A549 (cell line): Measurements from ENCODE around the gene SPAG5. TPM values are rescaled to one million over a fixed set of nuclear protein-coding genes. Genes with fewer than 3 reads are reported as not detected.
A peak's percentile ranks its signal among the peaks of the same experiment; 100 is the strongest.

ENCODE experiments used
- ATAC-seq, 2 experiments: fragments of 200-7000 bp in 1 of 2; fragments of >200 bp in 1 of 2; cut with Nextera tagmentation in 1 of 2; cut with Tn5 transposase in 1 of 2; 3 replicates each; pipeline versions ENCODE4 v1.8.0 to v1.9.1; 2018 to 2020; ENCODE audit warnings: mild to moderate bottlenecking in 1 of 2, moderate library complexity in 1 of 2
- CTCF ChIA-PET: fragments of 300-600 bp; sonication (Branson Sonifier 250); formaldehyde crosslinking; extraction: SDS; loops from one replicate; lab custom pipeline; 2021; ENCODE audit warnings: antibody characterized with exemption, inconsistent platforms; lab: Yijun Ruan, JAX
- POLR2A ChIA-PET: fragments of 350-600 bp; formaldehyde crosslinking; extraction: SDS; loops from one replicate; lab custom pipeline; 2021; ENCODE audit warnings: antibody characterized with exemption, inconsistent platforms; lab: Yijun Ruan, JAX
- DNase-seq, 2 experiments: peaks; one replicate each; pipeline versions ENCODE4 v3.0.0 to v3.0.0-alpha.2; 2011 to 2016; ENCODE audit warnings: low read depth in 1 of 2, low spot score in 1 of 2
- FAIRE-seq: peaks from 2 replicates; lab custom pipeline; 2011; peaks lifted over from hg19 to GRCh38; lab: Jason Lieb, UNC
- H3K27ac ChIP-seq, 2 experiments: fragments of >200 bp; sonication (Bioruptor Twin); formaldehyde crosslinking; 3 replicates each; pipeline ENCODE4 v1.5.1; 2016 to 2017
- H3K4me1 ChIP-seq: fragments of >200 bp; sonication (Bioruptor Twin); formaldehyde crosslinking; 3 replicates; pipeline ENCODE4 v1.6.1; 2016
- H3K4me2 ChIP-seq: fragments of >200 bp; sonication (Bioruptor Twin); formaldehyde crosslinking; 3 replicates; pipeline ENCODE4 v1.6.1; 2016
- H3K4me3 ChIP-seq: fragments of >200 bp; sonication (Bioruptor Twin); formaldehyde crosslinking; 3 replicates; pipeline ENCODE4 v1.5.1; 2016
- H3K9me3 ChIP-seq: fragments of >200 bp; sonication (Bioruptor Twin); formaldehyde crosslinking; 3 replicates; pipeline ENCODE4 v1.6.1; 2016
- CBX2 ChIP-seq: fragments of 200-600 bp; sonication (generic); IDR thresholded peaks from 2 replicates; pipeline ENCODE4 v1.6.1; 2016; ENCODE audit warnings: low read depth, mild to moderate bottlenecking, borderline replicate concordance
- CBX8 ChIP-seq: fragments of 200-600 bp; sonication (generic); IDR thresholded peaks from 2 replicates; pipeline ENCODE4 v1.6.1; 2016
- CEBPB ChIP-seq, 2 experiments: fragments of >200 bp in 1 of 2; sonication (Bioruptor Twin) in 1 of 2; formaldehyde crosslinking in 1 of 2; IDR thresholded peaks; 2 replicates each; pipeline ENCODE4 v1.6.1; 2012 to 2016
- CHD4 ChIP-seq: fragments of 200-600 bp; sonication (generic); IDR thresholded peaks from 2 replicates; pipeline ENCODE4 v1.6.1; 2016; ENCODE audit warnings: antibody characterized with exemption, mild to moderate bottlenecking, borderline replicate concordance
- E2F6 ChIP-seq: IDR thresholded peaks from 2 replicates; pipeline ENCODE4 v1.6.1; 2012; ENCODE audit warnings: low read depth, borderline replicate concordance
- ELK1 ChIP-seq: fragments of 150-350 bp; IDR thresholded peaks from 2 replicates; pipeline ENCODE4 v1.6.1; 2014; ENCODE audit warnings: low read depth, mild to moderate bottlenecking, low read length
- FOSB ChIP-seq: fragments of 250-450 bp; sonication (Bioruptor Pico); IDR thresholded peaks from 2 replicates; pipeline ENCODE4 v1.5.0; 2020; ENCODE audit warnings: mild to moderate bottlenecking, moderate library complexity
- FOXS1 ChIP-seq: fragments of 250-450 bp; sonication (Bioruptor Pico); IDR thresholded peaks from 2 replicates; pipeline ENCODE4 v1.5.0; 2020; ENCODE audit warnings: mild to moderate bottlenecking, moderate library complexity
- HEYL ChIP-seq: fragments of 250-450 bp; sonication (Bioruptor Pico); IDR thresholded peaks from 2 replicates; pipeline ENCODE4 v1.8.0; 2021; ENCODE audit warnings: mild to moderate bottlenecking, moderate library complexity
- HMGXB4 ChIP-seq: fragments of 250-450 bp; sonication (Bioruptor Pico); IDR thresholded peaks from 2 replicates; pipeline ENCODE4 v1.5.0; 2021; ENCODE audit warnings: mild to moderate bottlenecking, moderate library complexity, borderline replicate concordance
- HOXA7 ChIP-seq: fragments of 250-450 bp; sonication (Bioruptor Pico); IDR thresholded peaks from 2 replicates; pipeline ENCODE4 v1.5.0; 2020; ENCODE audit warnings: mild to moderate bottlenecking, moderate library complexity
- KDM5A ChIP-seq: fragments of 200-600 bp; sonication (generic); IDR thresholded peaks from 2 replicates; pipeline ENCODE4 v1.6.1; 2016; ENCODE audit warnings: antibody characterized with exemption, mild to moderate bottlenecking
- MAX ChIP-seq: IDR thresholded peaks from 2 replicates; pipeline ENCODE4 v1.6.1; 2012
- NR3C1 ChIP-seq: fragments of >200 bp; sonication (Bioruptor Twin); formaldehyde crosslinking; IDR thresholded peaks from 3 replicates; pipeline ENCODE4 v1.6.1; 2017
- POLR2AphosphoS2 ChIP-seq: conservative IDR thresholded peaks from 2 replicates; pipeline ENCODE4 v1.6.1; 2012; ENCODE audit warnings: low read length, improper control_type of control experiment, inconsistent platforms
- RCOR1 ChIP-seq: fragments of 150-350 bp; IDR thresholded peaks from 2 replicates; pipeline ENCODE4 v1.6.1; 2014; ENCODE audit warnings: antibody characterized with exemption, low read length, low read depth
- ZC3H11A ChIP-seq: fragments of 450-650 bp; IDR thresholded peaks from 2 replicates; pipeline ENCODE4 v1.6.1; 2014; ENCODE audit warnings: antibody characterized with exemption, mild to moderate bottlenecking
- ZFP36 ChIP-seq: fragments of 450-650 bp; IDR thresholded peaks from 2 replicates; pipeline ENCODE4 v1.6.1; 2014; ENCODE audit warnings: borderline replicate concordance; ENCODE audit not compliant: partially characterized antibody
- ZNF302 ChIP-seq: fragments of 250-450 bp; sonication (Bioruptor Pico); IDR thresholded peaks from 2 replicates; pipeline ENCODE4 v1.9.0; 2021; ENCODE audit warnings: inconsistent platforms, mild to moderate bottlenecking, moderate library complexity
- WGBS: methylation state at CpG from one replicate; pipeline ENCODE4 v1.1.6; 2017; ENCODE audit errors: missing lambda C conversion rate; 5-methylcytosine and 5-hydroxymethylcytosine counted together
- polyA plus RNA-seq, 4 experiments: library from polyadenylated mRNA; depleted of rRNA in 3 of 4; stranded (reverse); fragments of >200 nt; fragmentation: RNase III in 1 of 4; extraction: RNeasy Plus Mini Kit Qiagen cat#74134 plus additional on column Dnase treatment in 1 of 4; gene quantifications; 2 replicates in 3 of 4; 3 replicates in 1 of 4; pipeline ENCODE4 v1.2.3, GENCODE V29; 2011 to 2017
- TF ChIP-seq, protein P1 (sequence below): fragments of 450-650 bp; IDR thresholded peaks from 2 replicates; pipeline ENCODE4 v1.6.1; 2014; ENCODE audit warnings: antibody characterized with exemption

SPAG5 gene
- polyA plus RNA-seq, 2 of the 4 experiments (the other 2 are of a cell fraction), result 111 TPM

GRCh38 chr17:28532050-28532960, 66.5 kb downstream of the SPAG5 start:
- POLR2A ChIA-PET, result no interaction called here

DNA sequence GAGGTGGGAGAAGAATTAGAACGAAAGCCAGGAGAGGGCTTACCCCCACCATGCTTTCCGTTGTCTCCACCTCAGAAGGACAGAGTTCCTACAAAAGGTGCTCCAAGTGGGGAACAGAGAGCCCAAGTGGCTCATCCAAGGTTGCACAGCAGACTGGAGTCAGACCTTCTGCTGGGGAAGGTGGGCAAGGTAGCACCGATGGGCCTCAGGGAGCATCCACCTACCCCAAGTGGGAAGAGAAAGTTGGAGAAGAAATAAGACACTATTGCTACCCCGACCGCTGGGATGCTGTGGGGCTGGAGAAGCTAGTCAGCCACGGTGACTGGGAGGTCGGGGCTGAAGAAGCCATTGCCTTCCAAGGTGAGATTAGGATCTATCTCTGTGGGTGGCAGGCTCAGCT, 67.9 kb downstream of the SPAG5 start:
- no peak for DNase-seq

More at GRCh38 chr17:28532050-28532960, 66.5 kb downstream of the SPAG5 start:
- Histone ChIP-seq H3K4me1 (peaks cover 16% of the 10 kb centered on the region), H3K4me3 (no peak overlapping the region), H3K27ac (no peak overlapping the region), H3K4me2 (no peak overlapping the region), H3K9me3 (no peaks in the 10 kb centered on the region)
- WGBS, result 69% methylated on average over 7 of the region's 7 CpGs
- no peak for FAIRE-seq
- no peak for DNase-seq
- CTCF ChIA-PET, result interaction anchor here (0.6 to 15.1 kb wide), 8 partner anchors 8 to 161 kb away, joined by 3 to 317 read pairs (median 4); partner anchors contain the start of genes FOXN1, SARM1 and UNC119
- TF ChIP-seq ELK1, result no peak
- TF ChIP-seq, protein P1, sequence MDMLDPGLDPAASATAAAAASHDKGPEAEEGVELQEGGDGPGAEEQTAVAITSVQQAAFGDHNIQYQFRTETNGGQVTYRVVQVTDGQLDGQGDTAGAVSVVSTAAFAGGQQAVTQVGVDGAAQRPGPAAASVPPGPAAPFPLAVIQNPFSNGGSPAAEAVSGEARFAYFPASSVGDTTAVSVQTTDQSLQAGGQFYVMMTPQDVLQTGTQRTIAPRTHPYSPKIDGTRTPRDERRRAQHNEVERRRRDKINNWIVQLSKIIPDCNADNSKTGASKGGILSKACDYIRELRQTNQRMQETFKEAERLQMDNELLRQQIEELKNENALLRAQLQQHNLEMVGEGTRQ, result no peak
- TF ChIP-seq CEBPB (IDR thresholded peaks at IDR 0.05), result no peak
- no peak for TF ChIP-seq MAX
- TF ChIP-seq ZFP36, result no peak
- TF ChIP-seq HOXA7, result no peak
- no peak for ATAC-seq

GRCh38 chr17:28530250-28530649, 68.6 kb downstream of the SPAG5 start:
- FAIRE-seq (no peak), DNase-seq (no peak)
- peaks cover 23% of the 10 kb centered on the region for H3K4me1 ChIP-seq
- TF ChIP-seq CBX2 (no peak), ZC3H11A (no peak), E2F6 (no peak), ZFP36 (peak; percentile 60)
- TF ChIP-seq, all 56 proteins: peak for 1
- no peak for ATAC-seq
- POLR2A ChIA-PET, result no interaction called here
- Histone ChIP-seq H3K4me2 (no peak overlapping the region), H3K9me3 (no peaks in the 10 kb centered on the region), H3K4me3 (no peak overlapping the region), H3K27ac (no peak overlapping the region)
- CTCF ChIA-PET, result interaction anchor here (1.4 to 15.1 kb wide), 3 partner anchors 10 to 27 kb away, joined by 4 to 143 read pairs (median 17); no protein-coding TSS in a partner anchor
- WGBS, result 83% methylated on average over 4 of the region's 4 CpGs

More for the DNA sequence above, 67.9 kb downstream of the SPAG5 start:
- H3K4me2 ChIP-seq, result no peak overlapping the region
- CTCF ChIA-PET, result interaction anchor here (1.2 to 15.1 kb wide), 5 partner anchors 10 to 32 kb away, joined by 3 to 317 read pairs (median 4); partner anchors contain the start of genes FOXN1 and UNC119
- peaks cover 21% of the 10 kb centered on the region for H3K4me1 ChIP-seq
- H3K27ac ChIP-seq, result no peak overlapping the region
- POLR2A ChIA-PET, result no interaction called here
- FAIRE-seq, result no peak
- TF ChIP-seq NR3C1 (no peak), CBX8 (no peak), ZFP36 (peak; percentile 51)
- H3K9me3 ChIP-seq, result no peaks in the 10 kb centered on the region
- no peak overlapping the region for H3K4me3 ChIP-seq
- WGBS, result 61% methylated on average over 7 of the region's 7 CpGs
- ATAC-seq, result no peak

- DNase-seq (no peak), FAIRE-seq (no peak), ATAC-seq (no peak)
- Histone ChIP-seq H3K4me3 (no peak overlapping the region), H3K27ac (no peak overlapping the region), H3K4me2 (no peak overlapping the region), H3K9me3 (no peaks in the 10 kb centered on the region), H3K4me1 (peaks cover 31% of the 10 kb centered on the region)
- TF ChIP-seq ZNF302 (no peak), CHD4 (no peak), HMGXB4 (no peak), POLR2AphosphoS2 (no peak), HEYL (no peak), FOSB (CRISPR knock-in tag) (no peak), HOXA7 (no peak), KDM5A (no peak), FOXS1 (CRISPR knock-in tag) (no peak), RCOR1 (no peak)
- TF ChIP-seq, protein P1, result no peak
- ChIA-PET POLR2A (no interaction called here), CTCF (interaction anchor here (0.7 to 15.1 kb wide), 8 partner anchors 8 to 112 kb away, joined by 3 to 143 read pairs (median 6); no protein-coding TSS in a partner anchor)
- 78% methylated on average over 3 of the region's 3 CpGs for WGBS
These were observed 69.8 kb downstream of the SPAG5 start for GRCh38 chr17:28529013-28529400.
